ENCODE measurements around the gene ANKRD63.

GRCh38 chr15:40296561-40297230, 13.8 kb upstream of the ANKRD63 start:
- no peak for TF ChIP-seq ETS1 (conservative IDR thresholded peaks at IDR 0.05; ENCODE audit: control insufficient read depth, low read depth, low read length)
- no peak for TF ChIP-seq NCOA2 (IDR thresholded peaks at IDR 0.05; ENCODE audit: partially characterized antibody in 2 of 2)
- TF ChIP-seq PHF8 (IDR thresholded peaks at IDR 0.05; ENCODE audit: borderline replicate concordance, low read length) = no peak
- TF ChIP-seq CHD1 (IDR thresholded peaks at IDR 0.05; ENCODE audit: low read length) = no peak
- TF ChIP-seq, protein P1, sequence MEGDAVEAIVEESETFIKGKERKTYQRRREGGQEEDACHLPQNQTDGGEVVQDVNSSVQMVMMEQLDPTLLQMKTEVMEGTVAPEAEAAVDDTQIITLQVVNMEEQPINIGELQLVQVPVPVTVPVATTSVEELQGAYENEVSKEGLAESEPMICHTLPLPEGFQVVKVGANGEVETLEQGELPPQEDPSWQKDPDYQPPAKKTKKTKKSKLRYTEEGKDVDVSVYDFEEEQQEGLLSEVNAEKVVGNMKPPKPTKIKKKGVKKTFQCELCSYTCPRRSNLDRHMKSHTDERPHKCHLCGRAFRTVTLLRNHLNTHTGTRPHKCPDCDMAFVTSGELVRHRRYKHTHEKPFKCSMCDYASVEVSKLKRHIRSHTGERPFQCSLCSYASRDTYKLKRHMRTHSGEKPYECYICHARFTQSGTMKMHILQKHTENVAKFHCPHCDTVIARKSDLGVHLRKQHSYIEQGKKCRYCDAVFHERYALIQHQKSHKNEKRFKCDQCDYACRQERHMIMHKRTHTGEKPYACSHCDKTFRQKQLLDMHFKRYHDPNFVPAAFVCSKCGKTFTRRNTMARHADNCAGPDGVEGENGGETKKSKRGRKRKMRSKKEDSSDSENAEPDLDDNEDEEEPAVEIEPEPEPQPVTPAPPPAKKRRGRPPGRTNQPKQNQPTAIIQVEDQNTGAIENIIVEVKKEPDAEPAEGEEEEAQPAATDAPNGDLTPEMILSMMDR (IDR thresholded peaks at IDR 0.05 in 2 of 3, conservative IDR thresholded peaks at IDR 0.05 in 1 of 3; ENCODE audit: insufficient read depth in 2 of 3, low read depth in 1 of 3, low read length in 3 of 3) = no peak
- no peak for TF ChIP-seq SRSF1 (IDR thresholded peaks at IDR 0.05; ENCODE audit: low read depth, low read length)
- TF ChIP-seq EGR1 (conservative IDR thresholded peaks at IDR 0.05) = no peak

Data from K562 (cell line).